Testis (tissue), 3 donors: ENCODE results near the gene VGLL4. TPM values are rescaled to one million over a fixed set of nuclear protein-coding genes. Genes with fewer than 3 reads are reported as not detected.

Source experiments
- DNase-seq: peaks from one replicate; pipeline ENCODE4 v3.0.0-alpha.2; 2019
- H3K27ac ChIP-seq, 2 donors: fragments of 200-600 bp; sonication (generic); one replicate each; pipeline ENCODE4 v1.5.1; 2019
- H3K27me3 ChIP-seq: fragments of 200-600 bp; sonication (generic); one replicate; pipeline ENCODE4 v1.5.1; 2019
- H3K36me3 ChIP-seq: fragments of 200-600 bp; sonication (generic); one replicate; pipeline ENCODE4 v1.5.1; 2017; ENCODE audit warnings: low read depth; ENCODE audit errors: missing control alignments
- H3K4me1 ChIP-seq: fragments of 200-600 bp; sonication (generic); one replicate; pipeline ENCODE4 v1.5.1; 2019
- H3K4me3 ChIP-seq, 2 donors: fragments of 200-600 bp; sonication (generic); one replicate each; pipeline ENCODE4 v1.5.1; 2017 to 2019
- H3K9me3 ChIP-seq: fragments of 200-600 bp; sonication (generic); one replicate; pipeline ENCODE4 v1.5.1; 2017
- POLR2A ChIP-seq: fragments of 450-650 bp; IDR thresholded peaks from one replicate; pipeline ENCODE4 v1.6.1; 2017; ENCODE audit warnings: antibody characterized with exemption, mild to moderate bottlenecking, moderate library complexity
- WGBS, 2 donors: methylation state at CpG; one replicate each; pipeline ENCODE4 v1.1.5; 2018; 5-methylcytosine and 5-hydroxymethylcytosine counted together
- intact Hi-C: fragments of 100-400 bp; cut with DNase I; formaldehyde crosslinking; loops from one replicate; pipeline ENCODE4 v1.15.1; 2023; ENCODE audit warnings: low total_unique reads
- polyA plus RNA-seq: library from polyadenylated mRNA; stranded (reverse); fragments of 350-450 nt; fragmentation: Illumina TruSeq; extraction: RNeasy Lipid Tissue Mini Kit (QIAGEN cat#74804); gene quantifications from one replicate; pipeline ENCODE4 v1.2.3, GENCODE V29; 2014; ENCODE audit warnings: low read depth, low replicate concordance; ENCODE audit not compliant: insufficient read depth
- total RNA-seq, 2 donors: library from RNA; depleted of rRNA; stranded (reverse); fragments of >200 nt; gene quantifications; one replicate each; pipeline ENCODE4 v1.2.3, GENCODE V29; 2016
- TF ChIP-seq, protein P1 (sequence below), 3 experiments: fragments of 450-650 bp in 2 of 3; fragments of 200-600 bp in 1 of 3; sonication (generic) in 1 of 3; IDR thresholded peaks; one replicate each; pipeline ENCODE4 v1.5.1; 2016 to 2019; ENCODE audit warnings: antibody characterized with exemption in 3 of 3, mild to moderate bottlenecking in 2 of 3, moderate library complexity in 1 of 3

The VGLL4 gene
- total and polyA plus RNA-seq, 3 donors from 2014 or later: 72.9 to 209 (median 169) TPM

GRCh38 chr3:11619946-11620652 lies 23.6 kb downstream of the VGLL4 start:
- H3K36me3 ChIP-seq: no peaks in the 10 kb centered on the region
- no peaks in the 10 kb centered on the region for H3K9me3 ChIP-seq
- peak overlapping the region in 1 of 2 donors; percentile 16 for H3K27ac ChIP-seq
- no peak for DNase-seq
- H3K4me3 ChIP-seq: no peak overlapping the region
- 57 to 64% methylated on average over 9 to 11 of the region's 11 CpGs for WGBS, 2 donors
- peaks cover 21% of the 10 kb centered on the region for H3K4me1 ChIP-seq
- TF ChIP-seq, protein P1, sequence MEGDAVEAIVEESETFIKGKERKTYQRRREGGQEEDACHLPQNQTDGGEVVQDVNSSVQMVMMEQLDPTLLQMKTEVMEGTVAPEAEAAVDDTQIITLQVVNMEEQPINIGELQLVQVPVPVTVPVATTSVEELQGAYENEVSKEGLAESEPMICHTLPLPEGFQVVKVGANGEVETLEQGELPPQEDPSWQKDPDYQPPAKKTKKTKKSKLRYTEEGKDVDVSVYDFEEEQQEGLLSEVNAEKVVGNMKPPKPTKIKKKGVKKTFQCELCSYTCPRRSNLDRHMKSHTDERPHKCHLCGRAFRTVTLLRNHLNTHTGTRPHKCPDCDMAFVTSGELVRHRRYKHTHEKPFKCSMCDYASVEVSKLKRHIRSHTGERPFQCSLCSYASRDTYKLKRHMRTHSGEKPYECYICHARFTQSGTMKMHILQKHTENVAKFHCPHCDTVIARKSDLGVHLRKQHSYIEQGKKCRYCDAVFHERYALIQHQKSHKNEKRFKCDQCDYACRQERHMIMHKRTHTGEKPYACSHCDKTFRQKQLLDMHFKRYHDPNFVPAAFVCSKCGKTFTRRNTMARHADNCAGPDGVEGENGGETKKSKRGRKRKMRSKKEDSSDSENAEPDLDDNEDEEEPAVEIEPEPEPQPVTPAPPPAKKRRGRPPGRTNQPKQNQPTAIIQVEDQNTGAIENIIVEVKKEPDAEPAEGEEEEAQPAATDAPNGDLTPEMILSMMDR (IDR thresholded peaks at IDR 0.05): no peak
- no peak for TF ChIP-seq POLR2A
- no peaks in the 10 kb centered on the region for H3K27me3 ChIP-seq
- intact Hi-C loops: no loop called here

DNA sequence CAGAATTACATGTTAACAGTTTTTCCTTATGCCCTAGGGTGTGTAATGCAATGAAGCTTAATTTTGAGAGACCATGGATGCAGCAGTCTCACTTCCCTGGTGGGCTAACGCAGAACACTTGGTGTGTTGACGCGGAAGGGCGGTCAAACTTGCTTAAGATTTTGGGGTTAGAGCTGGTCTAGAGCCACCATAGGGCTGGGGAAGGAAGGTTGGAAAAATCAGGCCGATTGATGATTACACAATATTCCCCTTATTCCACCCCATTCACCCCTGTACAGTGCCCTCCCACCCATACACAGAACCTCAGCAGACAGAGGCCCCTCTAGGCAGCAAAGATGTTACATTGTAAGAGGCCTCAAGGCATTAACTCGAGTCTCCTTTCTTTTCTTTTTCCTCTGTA lies 24.3 kb downstream of the VGLL4 start:
- H3K4me1 ChIP-seq: peaks cover 21% of the 10 kb centered on the region
- H3K9me3 ChIP-seq: no peaks in the 10 kb centered on the region
- no peaks in the 10 kb centered on the region for H3K27me3 ChIP-seq
- 70 to 73% methylated on average over 6 of the region's 6 CpGs for WGBS, 2 donors
- no peak for DNase-seq
- intact Hi-C loops: no loop called here
- TF ChIP-seq, protein P1 (IDR thresholded peaks at IDR 0.05): no peak
- no peak for TF ChIP-seq POLR2A
- no peak overlapping the region for H3K27ac ChIP-seq
- no peak overlapping the region for H3K4me3 ChIP-seq
- H3K36me3 ChIP-seq: no peaks in the 10 kb centered on the region

DNA sequence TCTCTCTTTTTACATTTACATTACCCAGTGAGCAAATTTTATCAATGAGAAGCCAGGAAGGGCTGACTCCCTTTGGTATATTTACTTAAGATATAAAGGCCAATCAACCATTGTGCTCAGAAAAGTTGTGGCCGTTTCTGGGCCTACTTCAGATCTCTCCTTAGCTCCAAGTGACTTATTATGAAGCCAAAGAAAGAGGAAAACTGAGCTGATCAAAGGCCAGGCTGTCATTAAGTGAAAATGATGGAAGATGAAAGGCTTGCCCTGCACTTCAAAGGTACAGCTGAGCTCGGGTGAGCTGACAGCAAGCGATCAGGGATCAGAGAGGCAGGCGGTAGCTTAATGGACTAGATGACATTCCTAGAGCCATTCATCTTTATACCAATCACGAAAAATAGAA lies 24.8 kb downstream of the VGLL4 start:
- H3K4me1 ChIP-seq: peaks cover 21% of the 10 kb centered on the region
- no peaks in the 10 kb centered on the region for H3K36me3 ChIP-seq
- H3K4me3 ChIP-seq: no peak overlapping the region
- no peak for DNase-seq
- H3K27ac ChIP-seq: peak overlapping the region in 1 of 2 donors; percentile 28
- H3K9me3 ChIP-seq: no peaks in the 10 kb centered on the region
- intact Hi-C loops: no loop called here
- WGBS, 2 donors: 49 to 51% methylated on average over 5 of the region's 5 CpGs
- no peak for TF ChIP-seq POLR2A
- TF ChIP-seq, protein P1 (IDR thresholded peaks at IDR 0.05): no peak
- H3K27me3 ChIP-seq: no peaks in the 10 kb centered on the region

DNA sequence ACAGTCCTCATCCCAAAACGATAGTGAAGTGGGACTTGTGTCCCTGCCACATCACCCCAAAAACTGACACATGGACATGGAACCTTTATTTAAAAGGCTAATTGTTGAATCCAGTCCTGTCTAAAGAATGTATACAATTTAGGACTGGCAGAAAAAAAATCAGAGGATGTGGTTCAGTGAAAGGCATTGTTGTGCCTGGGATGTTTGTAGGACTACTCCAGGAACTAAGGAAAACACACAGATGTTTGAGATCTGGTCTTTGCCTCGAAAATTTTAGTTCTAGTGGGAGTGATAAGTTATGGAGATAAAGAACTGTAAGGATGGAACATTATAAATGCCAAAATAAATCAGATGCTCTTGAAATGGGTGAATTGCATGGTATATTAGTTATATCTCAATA lies 27.2 kb downstream of the VGLL4 start:
- no peak for DNase-seq
- TF ChIP-seq, protein P1 (IDR thresholded peaks at IDR 0.05): no peak
- no peak for TF ChIP-seq POLR2A
- H3K36me3 ChIP-seq: no peaks in the 10 kb centered on the region
- H3K4me1 ChIP-seq: peaks cover 40% of the 10 kb centered on the region
- WGBS, 2 donors: 13 to 38% methylated on average over 2 of the region's 2 CpGs
- no peaks in the 10 kb centered on the region for H3K27me3 ChIP-seq
- intact Hi-C loops: no loop called here
- no peaks in the 10 kb centered on the region for H3K9me3 ChIP-seq
- no peak overlapping the region for H3K27ac ChIP-seq
- H3K4me3 ChIP-seq: no peak overlapping the region
